Hematopoietic multipotent progenitor cell treated with erythropoietin and hydrocortisone succinate and interleukin-3 and kit ligand, for 4 days (in vitro differentiated cells): Measurements from ENCODE around the gene MAGEF1.

ENCODE experiments used
- DNase-seq: peaks from one replicate; pipeline ENCODE4 v3.0.0-alpha.2; 2015

The MAGEF1 gene

GRCh38 chr3:184711493-184712247 is at the start of gene MAGEF1:
MAGEF1 (minus strand) TSS chr3:184712064; CDS start chr3:184711821, 243 bp downstream.
- DNase-seq = peak; percentile 93

GRCh38 chr3:184761075-184761841 is 49.4 kb upstream of the MAGEF1 start:
- DNase-seq = no peak

GRCh38 chr3:184760337-184761074 is 48.6 kb upstream of the MAGEF1 start:
- DNase-seq = no peak

- DNase-seq = no peak
Observed at GRCh38 chr3:184759666-184760200, 47.9 kb upstream of the MAGEF1 start.

- DNase-seq = no peak
Observed at GRCh38 chr3:184758056-184758455, 46.2 kb upstream of the MAGEF1 start.

- DNase-seq = no peak
Observed at GRCh38 chr3:184757022-184757651, 45.3 kb upstream of the MAGEF1 start.

- no peak for DNase-seq
Observed at GRCh38 chr3:184756151-184757021, 44.5 kb upstream of the MAGEF1 start.

- no peak for DNase-seq
Observed at GRCh38 chr3:184755315-184755731, 43.5 kb upstream of the MAGEF1 start.

GRCh38 chr3:184752361-184752760 is 40.5 kb upstream of the MAGEF1 start:
- no peak for DNase-seq

GRCh38 chr3:184751204-184752040 is 39.6 kb upstream of the MAGEF1 start:
- no peak for DNase-seq

- no peak for DNase-seq
Observed at GRCh38 chr3:184750349-184751083, 38.7 kb upstream of the MAGEF1 start.

GRCh38 chr3:184749168-184749744 is 37.4 kb upstream of the MAGEF1 start:
- no peak for DNase-seq

GRCh38 chr3:184748219-184749135 is 36.6 kb upstream of the MAGEF1 start:
- DNase-seq = peak; percentile 26

- DNase-seq = no peak
Observed at GRCh38 chr3:184746131-184747120, 34.6 kb upstream of the MAGEF1 start.

- no peak for DNase-seq
Observed at GRCh38 chr3:184745526-184745925, 33.7 kb upstream of the MAGEF1 start.

- no peak for DNase-seq
Observed at GRCh38 chr3:184743248-184743647, 31.4 kb upstream of the MAGEF1 start.

GRCh38 chr3:184742676-184743135 is 30.8 kb upstream of the MAGEF1 start:
- DNase-seq = no peak
